NB4 (cell line): ENCODE results near the gene ZFHX3.

Source experiments
- CTCF ChIP-seq: IDR thresholded peaks from one replicate; pipeline ENCODE4 v1.5.1; 2012; ENCODE audit warnings: low read depth, low read length
- MAX ChIP-seq: IDR thresholded peaks from 2 replicates; pipeline ENCODE4 v1.6.1; 2011; ENCODE audit warnings: low read depth, low read length
- MYC ChIP-seq: IDR thresholded peaks from 2 replicates; pipeline ENCODE4 v1.6.1; 2011; ENCODE audit warnings: low read depth, low read length
- POLR2A ChIP-seq: IDR thresholded peaks from 2 replicates; pipeline ENCODE4 v1.6.1; 2011; ENCODE audit warnings: mild to moderate bottlenecking; ENCODE audit not compliant: insufficient read length; ENCODE audit errors: extremely low read depth

GRCh38 chr16:72921620-72922019 is 126.3 kb downstream of the ZFHX3 start:
- TF ChIP-seq CTCF = no peak
- no peak for TF ChIP-seq POLR2A
- no peak for TF ChIP-seq MYC
- TF ChIP-seq MAX = no peak
